ENCODE measurements around the gene PARP4.

DNA sequence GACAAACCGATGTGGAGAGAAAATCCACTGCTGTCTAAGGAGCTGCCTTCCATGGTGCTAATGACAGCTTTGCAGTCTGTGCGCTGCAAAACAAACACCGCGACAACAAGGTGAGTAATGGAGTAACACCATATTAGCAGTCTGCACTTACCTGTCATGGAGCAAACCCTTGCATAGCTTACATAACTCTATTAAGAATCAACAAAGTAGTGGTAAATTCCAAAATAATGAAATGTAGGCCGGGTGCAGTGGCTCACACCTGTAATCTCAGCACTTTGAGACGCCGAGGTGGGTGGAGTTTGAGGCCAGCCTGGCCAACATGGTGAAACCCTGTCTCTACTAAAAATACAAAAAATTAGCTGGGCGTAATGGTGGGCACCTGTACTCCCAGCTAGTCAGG, 56.2 kb downstream of the PARP4 start:
- TF ChIP-seq EZH2 (IDR thresholded peaks at IDR 0.05; ENCODE audit: borderline replicate concordance, insufficient read depth, low read depth, low read length, poor library complexity, severe bottlenecking) (no peak), CTCF (IDR thresholded peaks at IDR 0.05) (no peak)
